Hepatocyte (in vitro differentiated cells): Measurements from ENCODE around the gene ITGBL1.

Source experiments
- CTCF ChIP-seq: fragments of 200-600 bp; sonication (generic); IDR thresholded peaks from 2 replicates; pipeline ENCODE4 v1.5.1; 2016; ENCODE audit warnings: antibody characterized with exemption, mild to moderate bottlenecking; ENCODE audit not compliant: poor library complexity
- EZH2 ChIP-seq: fragments of 200-600 bp; sonication (generic); IDR thresholded peaks from 2 replicates; pipeline ENCODE4 v1.6.1; 2016; ENCODE audit warnings: antibody characterized with exemption, mild to moderate bottlenecking, borderline replicate concordance
- EZH2phosphoT487 ChIP-seq: fragments of 200-600 bp; sonication (generic); IDR thresholded peaks from one replicate; pipeline ENCODE4 v1.6.1; 2018; ENCODE audit warnings: antibody characterized with exemption, mild to moderate bottlenecking, low read depth, moderate library complexity; ENCODE audit not compliant: unreplicated experiment, severe bottlenecking

GRCh38 chr13:101530293-101530692 is 77.8 kb downstream of the ITGBL1 start:
- TF ChIP-seq CTCF (no peak), EZH2 (no peak), EZH2phosphoT487 (no peak)
